Thoracic aorta (tissue), 2 donors: ENCODE results near the gene CNNM3. TPM values are rescaled to one million over a fixed set of nuclear protein-coding genes. Genes with fewer than 3 reads are reported as not detected.
"Not testable (repeated sequence)": the region's sequence is repeated elsewhere in the genome, so short reads cannot be mapped to it uniquely, and the experiment has no call there.

ENCODE experiments used
- ATAC-seq: fragments of 150-250 bp; one replicate; pipeline ENCODE4 v1.8.0; 2017; ENCODE audit warnings: low read depth; ENCODE audit not compliant: insufficient number of reproducible peaks, low FRiP score
- DNase-seq: peaks from one replicate; pipeline ENCODE4 v3.0.0-alpha.2; 2020; ENCODE audit warnings: low spot score
- H3K27ac ChIP-seq, 2 donors: fragments of 200-600 bp; sonication (generic); 1 replicate in 1 of 2; 2 replicates in 1 of 2; pipeline ENCODE4 v1.5.1; 2016; ENCODE audit warnings: mild to moderate bottlenecking in 2 of 2, moderate library complexity in 2 of 2
- H3K27me3 ChIP-seq: fragments of 200-600 bp; sonication (generic); replicated peaks from 2 replicates; pipeline ENCODE4 v1.6.0; 2016; ENCODE audit warnings: mild to moderate bottlenecking; ENCODE audit not compliant: insufficient read depth
- H3K36me3 ChIP-seq: fragments of 200-600 bp; sonication (generic); one replicate; pipeline ENCODE4 v1.5.1; 2016
- H3K4me1 ChIP-seq, 2 donors: fragments of 200-600 bp; sonication (generic); 1 replicate in 1 of 2; 2 replicates in 1 of 2; pipeline versions ENCODE4 v1.5.1 to v1.6.0; 2016; ENCODE audit warnings: low read depth in 2 of 2, mild to moderate bottlenecking in 1 of 2; ENCODE audit not compliant: control insufficient read depth in 1 of 2
- H3K4me3 ChIP-seq: fragments of 200-600 bp; sonication (generic); 2 replicates; pipeline ENCODE4 v1.5.1; 2016; ENCODE audit warnings: mild to moderate bottlenecking
- H3K9me3 ChIP-seq: fragments of 200-600 bp; sonication (generic); 2 replicates; pipeline ENCODE4 v1.5.1; 2016
- CTCF ChIP-seq: fragments of 200-600 bp; sonication (generic); IDR thresholded peaks from one replicate; pipeline ENCODE4 v1.5.1; 2019; ENCODE audit warnings: antibody characterized with exemption
- total RNA-seq, 2 donors: library from RNA; depleted of rRNA; stranded (reverse); fragments of >200 nt; gene quantifications; one replicate each; pipeline versions ENCODE4 v1.1.0 to v1.2.3, GENCODE V29; 2016

CNNM3 gene
- total RNA-seq, 2 donors from 2014 or later: 11.5 to 14.3 TPM

- ATAC-seq (no peak), DNase-seq (no peak)
- Histone ChIP-seq H3K4me3 (peak overlapping the region; percentile 93), H3K36me3 (peaks cover 36% of the 10 kb centered on the region), H3K27me3 (no peaks in the 10 kb centered on the region), H3K9me3 (no peaks in the 10 kb centered on the region), H3K27ac (peak overlapping the region; percentile 75 to 86), H3K4me1 (peaks cover 16 to 30% of the 10 kb centered on the region in 2 donors)
- peak; percentile 1 for TF ChIP-seq CTCF
These were observed 43.1 kb downstream of the CNNM3 start for GRCh38 chr2:96859099-96859649.

GRCh38 chr2:96859681-96860064 is 43.6 kb downstream of the CNNM3 start:
- no peak for ATAC-seq
- TF ChIP-seq CTCF: no peak
- Histone ChIP-seq H3K27ac (peak overlapping the region; percentile 75 to 86), H3K4me3 (no peak overlapping the region), H3K9me3 (no peaks in the 10 kb centered on the region), H3K36me3 (peaks cover 39% of the 10 kb centered on the region), H3K4me1 (peaks cover 16 to 30% of the 10 kb centered on the region in 2 donors), H3K27me3 (no peaks in the 10 kb centered on the region)
- no peak for DNase-seq

GRCh38 chr2:96860065-96861029 is 44.3 kb downstream of the CNNM3 start:
- no peak overlapping the region for H3K4me3 ChIP-seq
- H3K36me3 ChIP-seq: peaks cover 45% of the 10 kb centered on the region
- H3K4me1 ChIP-seq: peaks cover 16 to 30% of the 10 kb centered on the region in 2 donors
- peak overlapping the region; percentile 75 to 86 for H3K27ac ChIP-seq
- H3K27me3 ChIP-seq: no peaks in the 10 kb centered on the region
- no peaks in the 10 kb centered on the region for H3K9me3 ChIP-seq
- no peak for TF ChIP-seq CTCF
- DNase-seq: no peak
- no peak for ATAC-seq

- Histone ChIP-seq H3K27me3 (no peaks in the 10 kb centered on the region), H3K4me3 (no peak overlapping the region), H3K36me3 (peaks cover 52% of the 10 kb centered on the region), H3K27ac (no peak overlapping the region), H3K9me3 (no peaks in the 10 kb centered on the region), H3K4me1 (peaks cover 16 to 34% of the 10 kb centered on the region in 2 donors)
- DNase-seq (no peak), ATAC-seq (no peak)
- no peak for TF ChIP-seq CTCF
These were observed 45.0 kb downstream of the CNNM3 start for GRCh38 chr2:96861074-96861473.

- not testable (repeated sequence) for ATAC-seq, H3K4me3 ChIP-seq, DNase-seq, H3K9me3 ChIP-seq, H3K27ac ChIP-seq, H3K27me3 ChIP-seq
- peaks cover 64% of the 10 kb centered on the region for H3K36me3 ChIP-seq
- peaks cover 26 to 44% of the 10 kb centered on the region in 2 donors for H3K4me1 ChIP-seq
These were observed 47.0 kb downstream of the CNNM3 start for GRCh38 chr2:96863056-96863455.
